ENCODE measurements around the gene CAMTA1. TPM values are rescaled to one million over a fixed set of nuclear protein-coding genes. Genes with fewer than 3 reads are reported as not detected.

The CAMTA1 gene
- total RNA-seq, 2 experiments from 2014 or later: 43.9 to 73.3 TPM

- H3K4me3 ChIP-seq (ENCODE audit: low read depth, low read length, poor library complexity, severe bottlenecking): no peak overlapping the region
- H3K79me2 ChIP-seq (ENCODE audit: insufficient read depth, low read depth, low read length): no peaks in the 10 kb centered on the region
- no TSS peak for BruUV-seq (replicated peaks)
- TF ChIP-seq, protein P1, sequence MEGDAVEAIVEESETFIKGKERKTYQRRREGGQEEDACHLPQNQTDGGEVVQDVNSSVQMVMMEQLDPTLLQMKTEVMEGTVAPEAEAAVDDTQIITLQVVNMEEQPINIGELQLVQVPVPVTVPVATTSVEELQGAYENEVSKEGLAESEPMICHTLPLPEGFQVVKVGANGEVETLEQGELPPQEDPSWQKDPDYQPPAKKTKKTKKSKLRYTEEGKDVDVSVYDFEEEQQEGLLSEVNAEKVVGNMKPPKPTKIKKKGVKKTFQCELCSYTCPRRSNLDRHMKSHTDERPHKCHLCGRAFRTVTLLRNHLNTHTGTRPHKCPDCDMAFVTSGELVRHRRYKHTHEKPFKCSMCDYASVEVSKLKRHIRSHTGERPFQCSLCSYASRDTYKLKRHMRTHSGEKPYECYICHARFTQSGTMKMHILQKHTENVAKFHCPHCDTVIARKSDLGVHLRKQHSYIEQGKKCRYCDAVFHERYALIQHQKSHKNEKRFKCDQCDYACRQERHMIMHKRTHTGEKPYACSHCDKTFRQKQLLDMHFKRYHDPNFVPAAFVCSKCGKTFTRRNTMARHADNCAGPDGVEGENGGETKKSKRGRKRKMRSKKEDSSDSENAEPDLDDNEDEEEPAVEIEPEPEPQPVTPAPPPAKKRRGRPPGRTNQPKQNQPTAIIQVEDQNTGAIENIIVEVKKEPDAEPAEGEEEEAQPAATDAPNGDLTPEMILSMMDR (conservative IDR thresholded peaks at IDR 0.05; ENCODE audit: low read length): no peak
- TF ChIP-seq EZH2phosphoT487 (IDR thresholded peaks at IDR 0.05; ENCODE audit: borderline replicate concordance, low read depth, low read length): no peak
- H3K9me2 ChIP-seq (ENCODE audit: insufficient read depth, low read length): no peaks in the 10 kb centered on the region
- H3K9me3 ChIP-seq (ENCODE audit: low read length): no peaks in the 10 kb centered on the region
- ChIA-PET POLR2A (no interaction called here), CTCF (ENCODE audit: unreplicated experiment) (no interaction called here)
- no peak overlapping the region for H3K4me2 ChIP-seq (ENCODE audit: low read length)
- H4K20me1 ChIP-seq (ENCODE audit: insufficient read depth, low read length): no peaks in the 10 kb centered on the region
- H3K36me3 ChIP-seq (ENCODE audit: insufficient read depth, low read length): no peaks in the 10 kb centered on the region
- no peak overlapping the region for H2AFZ ChIP-seq (ENCODE audit: low read length)
- no peak for DNase-seq (ENCODE audit: low spot score)
- no peaks in the 10 kb centered on the region for H3K4me1 ChIP-seq (ENCODE audit: insufficient read depth, low read length, poor library complexity, severe bottlenecking)
- H3K27ac ChIP-seq (ENCODE audit: low read depth, low read length, poor library complexity, severe bottlenecking): no peak overlapping the region
- intact Hi-C loops (cut with micrococcal nuclease; ENCODE audit: unreplicated experiment): no loop called here
These were observed 217.5 kb downstream of the CAMTA1 start for GRCh38 chr1:7002728-7003127.

- Histone ChIP-seq H3K9me2 (ENCODE audit: insufficient read depth, low read length) (no peaks in the 10 kb centered on the region), H3K4me2 (ENCODE audit: low read length) (no peak overlapping the region), H3K9me3 (ENCODE audit: low read length) (no peaks in the 10 kb centered on the region), H4K20me1 (ENCODE audit: insufficient read depth, low read length) (no peaks in the 10 kb centered on the region), H3K79me2 (ENCODE audit: insufficient read depth, low read depth, low read length) (no peaks in the 10 kb centered on the region), H3K27ac (ENCODE audit: low read depth, low read length, poor library complexity, severe bottlenecking) (no peak overlapping the region), H3K36me3 (ENCODE audit: insufficient read depth, low read length) (no peaks in the 10 kb centered on the region), H3K4me3 (ENCODE audit: low read depth, low read length, poor library complexity, severe bottlenecking) (no peak overlapping the region), H3K4me1 (ENCODE audit: insufficient read depth, low read length, poor library complexity, severe bottlenecking) (no peaks in the 10 kb centered on the region), H2AFZ (ENCODE audit: low read length) (no peak overlapping the region)
- POLR2A ChIA-PET: interaction anchor here (0.6 kb wide), 1 partner anchor 309 kb away, joined by 3 read pairs; no protein-coding TSS in a partner anchor
- TF ChIP-seq, protein P1 (conservative IDR thresholded peaks at IDR 0.05; ENCODE audit: low read length): no peak
- no peak for TF ChIP-seq EZH2phosphoT487 (IDR thresholded peaks at IDR 0.05; ENCODE audit: borderline replicate concordance, low read depth, low read length)
- intact Hi-C loops (cut with micrococcal nuclease; ENCODE audit: unreplicated experiment): no loop called here
- CTCF ChIA-PET (ENCODE audit: unreplicated experiment): no interaction called here
- DNase-seq (ENCODE audit: low spot score): no peak
- BruUV-seq (replicated peaks): no TSS peak
These were observed 218.4 kb downstream of the CAMTA1 start for GRCh38 chr1:7003676-7004075.

- CTCF ChIA-PET (ENCODE audit: unreplicated experiment): no interaction called here
- POLR2A ChIA-PET: interaction anchor here (0.6 to 0.7 kb wide), 2 partner anchors 136 to 309 kb away, joined by 3 read pairs; no protein-coding TSS in a partner anchor
- H3K4me1 ChIP-seq (ENCODE audit: insufficient read depth, low read length, poor library complexity, severe bottlenecking): no peaks in the 10 kb centered on the region
These were observed 218.9 kb downstream of the CAMTA1 start for GRCh38 chr1:7004181-7004580.

More at GRCh38 chr1:7004181-7004580, 218.9 kb downstream of the CAMTA1 start:
- Histone ChIP-seq H3K4me3 (ENCODE audit: low read depth, low read length, poor library complexity, severe bottlenecking) (no peak overlapping the region), H3K9me3 (ENCODE audit: low read length) (no peaks in the 10 kb centered on the region), H4K20me1 (ENCODE audit: insufficient read depth, low read length) (no peaks in the 10 kb centered on the region), H3K4me2 (ENCODE audit: low read length) (no peak overlapping the region), H3K79me2 (ENCODE audit: insufficient read depth, low read depth, low read length) (no peaks in the 10 kb centered on the region), H3K27ac (ENCODE audit: low read depth, low read length, poor library complexity, severe bottlenecking) (no peak overlapping the region), H2AFZ (ENCODE audit: low read length) (no peak overlapping the region), H3K9me2 (ENCODE audit: insufficient read depth, low read length) (no peaks in the 10 kb centered on the region), H3K36me3 (ENCODE audit: insufficient read depth, low read length) (no peaks in the 10 kb centered on the region)
- intact Hi-C loops (cut with micrococcal nuclease; ENCODE audit: unreplicated experiment): no loop called here
- no peak for TF ChIP-seq EZH2phosphoT487 (IDR thresholded peaks at IDR 0.05; ENCODE audit: borderline replicate concordance, low read depth, low read length)
- TF ChIP-seq, protein P1 (conservative IDR thresholded peaks at IDR 0.05; ENCODE audit: low read length): no peak
- DNase-seq (ENCODE audit: low spot score): no peak
- no TSS peak for BruUV-seq (replicated peaks)
